ENCODE measurements around the gene TBX20.
"Not testable (repeated sequence)": the region's sequence is repeated elsewhere in the genome, so short reads cannot be mapped to it uniquely, and the experiment has no call there.

Gene TBX20

GRCh38 chr7:35206924-35207323 is 47.0 kb downstream of the TBX20 start:
- DNase-seq, result not testable (repeated sequence)

GRCh38 chr7:35204850-35205249 is 49.0 kb downstream of the TBX20 start:
- DNase-seq, result not testable (repeated sequence)

- DNase-seq, result not testable (repeated sequence)
Measured at GRCh38 chr7:35204031-35204430, 49.9 kb downstream of the TBX20 start.

- not testable (repeated sequence) for DNase-seq
Measured at GRCh38 chr7:35202353-35202752, 51.5 kb downstream of the TBX20 start.

- DNase-seq, result not testable (repeated sequence)
Measured at GRCh38 chr7:35200170-35200569, 53.7 kb downstream of the TBX20 start.

GRCh38 chr7:35198370-35199140 is 55.3 kb downstream of the TBX20 start:
- DNase-seq, result not testable (repeated sequence)

- DNase-seq, result not testable (repeated sequence)
Measured at GRCh38 chr7:35191571-35191970, 62.3 kb downstream of the TBX20 start.

- not testable (repeated sequence) for DNase-seq
Measured at GRCh38 chr7:35190146-35190773, 63.6 kb downstream of the TBX20 start.

- peak; percentile 13 for DNase-seq
Measured at GRCh38 chr7:35186751-35187150, 67.1 kb downstream of the TBX20 start.

GRCh38 chr7:35185908-35186731 is 67.8 kb downstream of the TBX20 start:
- DNase-seq, result peak; percentile 62

GRCh38 chr7:35185578-35185907 is 68.4 kb downstream of the TBX20 start:
- not testable (repeated sequence) for DNase-seq

GRCh38 chr7:35184961-35185360 is 68.9 kb downstream of the TBX20 start:
- DNase-seq, result not testable (repeated sequence)

GRCh38 chr7:35183873-35184503 is 69.9 kb downstream of the TBX20 start:
- DNase-seq, result not testable (repeated sequence)

- DNase-seq, result not testable (repeated sequence)
Measured at GRCh38 chr7:35180665-35181064, 73.2 kb downstream of the TBX20 start.

GRCh38 chr7:35173176-35173575 is 80.7 kb downstream of the TBX20 start:
- DNase-seq, result peak; percentile 53

- not testable (repeated sequence) for DNase-seq
Measured at GRCh38 chr7:35172131-35172530, 81.8 kb downstream of the TBX20 start.

- not testable (repeated sequence) for DNase-seq
Measured at GRCh38 chr7:35167658-35168057, 86.2 kb downstream of the TBX20 start.

GRCh38 chr7:35167158-35167557 is 86.7 kb downstream of the TBX20 start:
- not testable (repeated sequence) for DNase-seq

GRCh38 chr7:35161059-35161740 is 92.7 kb downstream of the TBX20 start:
- peak; percentile 86 for DNase-seq
